ENCODE measurements around the gene EPDR1. TPM values are rescaled to one million over a fixed set of nuclear protein-coding genes. Genes with fewer than 3 reads are reported as not detected.

The EPDR1 gene
- total and polyA plus RNA-seq, 2 of the 4 experiments (the other 2 are of a cell fraction) = under 0.01 to 0.09 TPM

DNA sequence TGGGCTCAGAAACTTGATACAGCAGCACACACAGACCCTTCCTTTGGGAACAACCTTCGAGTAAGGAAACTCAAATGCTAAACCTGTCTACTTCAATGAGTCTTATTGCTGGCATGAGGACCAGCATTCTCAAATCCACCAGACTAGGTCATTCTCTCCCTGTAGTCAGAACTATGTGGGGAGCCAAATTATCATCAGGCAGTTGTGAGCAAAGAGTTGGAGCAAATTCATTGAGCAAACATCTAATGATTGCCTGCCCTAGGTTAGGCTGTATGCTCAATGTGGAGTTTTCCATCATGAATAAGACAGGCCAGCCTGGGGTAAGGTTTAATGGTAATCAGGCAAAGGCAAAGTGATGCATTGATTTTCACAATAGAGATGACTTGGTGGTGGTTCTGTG is 3.6 kb downstream of the EPDR1 start:
- no peak overlapping the region for H4K91ac ChIP-seq (ENCODE audit: insufficient read depth, low read depth, low read length)
- ChIA-PET CTCF (no interaction called here), POLR2A (ENCODE audit: unreplicated experiment) (no interaction called here)
- no TSS peak for BruUV-seq (replicated peaks)
- no peak for ATAC-seq (ENCODE audit: low read depth)
- H2BK5ac ChIP-seq (ENCODE audit: low read depth, low read length, poor library complexity, severe bottlenecking) = no peak overlapping the region
- H3K14ac ChIP-seq (replicated peaks; ENCODE audit: low read depth, low read length) = no peak overlapping the region
- H3K9ac ChIP-seq (ENCODE audit: low read depth, low read length) = no peak overlapping the region
- no peak for DNase-seq
- H3K27me3 ChIP-seq (ENCODE audit: control insufficient read depth, insufficient read depth, low read length) = no peaks in the 10 kb centered on the region; the same call in 1 of the 2 replicates
- H2BK15ac ChIP-seq (ENCODE audit: low read depth, low read length) = no peak overlapping the region
- H2BK120ac ChIP-seq (ENCODE audit: low read depth, low read length) = no peak overlapping the region
- WGBS, 2 experiments (ENCODE audit: extremely low coverage in 2 of 2, insufficient read length in 1 of 2) = no CpG with 5 or more reads among the region's 1 CpG
- no peaks in the 10 kb centered on the region for H3K79me1 ChIP-seq (ENCODE audit: low read depth in 1 of 2, low read length in 2 of 2)
- H3K36me3 ChIP-seq (ENCODE audit: control insufficient read depth, insufficient read depth, low read length) = no peaks in the 10 kb centered on the region
- no peak overlapping the region for H3K4me3 ChIP-seq (ENCODE audit: insufficient read depth, low read depth, low read length)
- H4K8ac ChIP-seq (ENCODE audit: low read depth in 2 of 2, low read length in 2 of 2) = no peak overlapping the region
- no peak for TF ChIP-seq MXI1 (IDR thresholded peaks at IDR 0.05; ENCODE audit: borderline replicate concordance, low read depth, low read length)
- no peak for TF ChIP-seq CEBPB (IDR thresholded peaks at IDR 0.05; ENCODE audit: low read depth, low read length)
- TF ChIP-seq RFX5 (IDR thresholded peaks at IDR 0.05; ENCODE audit: low read depth, low read length) = no peak
- TF ChIP-seq, protein P1, sequence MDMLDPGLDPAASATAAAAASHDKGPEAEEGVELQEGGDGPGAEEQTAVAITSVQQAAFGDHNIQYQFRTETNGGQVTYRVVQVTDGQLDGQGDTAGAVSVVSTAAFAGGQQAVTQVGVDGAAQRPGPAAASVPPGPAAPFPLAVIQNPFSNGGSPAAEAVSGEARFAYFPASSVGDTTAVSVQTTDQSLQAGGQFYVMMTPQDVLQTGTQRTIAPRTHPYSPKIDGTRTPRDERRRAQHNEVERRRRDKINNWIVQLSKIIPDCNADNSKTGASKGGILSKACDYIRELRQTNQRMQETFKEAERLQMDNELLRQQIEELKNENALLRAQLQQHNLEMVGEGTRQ (IDR thresholded peaks at IDR 0.05; ENCODE audit: low read depth, low read length) = no peak
- no peak for TF ChIP-seq BHLHE40 (IDR thresholded peaks at IDR 0.05; ENCODE audit: low read depth, low read length)
- no peak for TF ChIP-seq CHD1 (IDR thresholded peaks at IDR 0.05; ENCODE audit: low read depth, low read length)
- no peak for TF ChIP-seq NFE2L2 (IDR thresholded peaks at IDR 0.05; ENCODE audit: low read depth, low read length)
- TF ChIP-seq, protein P2, sequence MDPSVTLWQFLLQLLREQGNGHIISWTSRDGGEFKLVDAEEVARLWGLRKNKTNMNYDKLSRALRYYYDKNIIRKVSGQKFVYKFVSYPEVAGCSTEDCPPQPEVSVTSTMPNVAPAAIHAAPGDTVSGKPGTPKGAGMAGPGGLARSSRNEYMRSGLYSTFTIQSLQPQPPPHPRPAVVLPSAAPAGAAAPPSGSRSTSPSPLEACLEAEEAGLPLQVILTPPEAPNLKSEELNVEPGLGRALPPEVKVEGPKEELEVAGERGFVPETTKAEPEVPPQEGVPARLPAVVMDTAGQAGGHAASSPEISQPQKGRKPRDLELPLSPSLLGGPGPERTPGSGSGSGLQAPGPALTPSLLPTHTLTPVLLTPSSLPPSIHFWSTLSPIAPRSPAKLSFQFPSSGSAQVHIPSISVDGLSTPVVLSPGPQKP (IDR thresholded peaks at IDR 0.05; ENCODE audit: borderline replicate concordance, low read depth, low read length) = no peak
- H3K18ac ChIP-seq (ENCODE audit: low read depth, low read length) = no peak overlapping the region
- in situ Hi-C loops (cut with MboI; ENCODE audit: low sequenced_read_pairs) (no loop called here), intact Hi-C loops (cut with micrococcal nuclease) (no loop called here), dilution Hi-C loops (cut with HindIII; ENCODE audit: low sequenced_read_pairs, unreplicated experiment) (no loop called here)
- H3K23ac ChIP-seq (ENCODE audit: low read depth, low read length) = no peak overlapping the region
- H3K27ac ChIP-seq (ENCODE audit: insufficient read depth, low read length) = no peak overlapping the region
- H3K4ac ChIP-seq (ENCODE audit: low read depth, low read length) = no peak overlapping the region
- H4K5ac ChIP-seq (ENCODE audit: low read depth, low read length) = no peak overlapping the region
- H3K9me3 ChIP-seq (ENCODE audit: control insufficient read depth, insufficient read depth, low read length) = no peaks in the 10 kb centered on the region
- H3K9me1 ChIP-seq (ENCODE audit: insufficient read depth, low read length) = no peaks in the 10 kb centered on the region
- H3K4me2 ChIP-seq (ENCODE audit: low read depth, low read length) = no peak overlapping the region
- no peak overlapping the region for H3K56ac ChIP-seq (ENCODE audit: extremely low read depth, insufficient read depth, low read length)
- no peaks in the 10 kb centered on the region for H3K4me1 ChIP-seq (ENCODE audit: control insufficient read depth, insufficient read depth, low read length)
- no peaks in the 10 kb centered on the region for H4K20me1 ChIP-seq (ENCODE audit: insufficient read depth, low read length)
- no peak overlapping the region for H2AK5ac ChIP-seq (ENCODE audit: low read depth, low read length)
- H2AK9ac ChIP-seq (replicated peaks; ENCODE audit: low read depth, low read length, poor library complexity) = no peak overlapping the region
- H2BK20ac ChIP-seq (ENCODE audit: low read depth, low read length) = no peak overlapping the region
- no peak overlapping the region for H2AFZ ChIP-seq (replicated peaks; ENCODE audit: low read length, poor library complexity)
